ENCODE results near the gene TMEM242.

The TMEM242 gene

DNA sequence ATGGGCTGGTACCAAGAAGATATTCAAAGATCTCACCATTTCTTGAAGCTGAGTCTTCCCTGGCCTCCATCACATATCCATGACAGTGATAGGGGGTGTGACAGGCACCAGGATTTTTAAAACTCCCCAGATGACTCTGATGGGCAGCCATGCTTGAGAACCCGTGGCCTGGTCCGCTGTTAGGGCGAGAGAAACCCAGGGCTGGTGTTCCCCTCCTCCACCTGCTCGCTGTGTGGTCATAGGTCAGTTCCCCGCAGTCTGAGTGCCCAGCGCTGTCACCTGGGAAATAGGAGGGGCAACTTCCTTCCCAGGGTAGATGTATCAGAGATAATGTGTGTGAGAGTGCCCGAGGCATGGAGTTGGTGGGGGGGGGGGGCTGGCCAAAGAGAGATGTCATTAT lies 50.9 kb downstream of the TMEM242 start:
- H3K36me3 ChIP-seq (ENCODE audit: control insufficient read depth, low read length), result no peaks in the 10 kb centered on the region
- no peaks in the 10 kb centered on the region for H3K9me2 ChIP-seq (replicated peaks; ENCODE audit: control insufficient read depth, low read length)
- peaks cover 21% of the 10 kb centered on the region for H3K4me1 ChIP-seq (ENCODE audit: control insufficient read depth, low read length)
- peaks cover 6% of the 10 kb centered on the region; the same call in 1 of the 2 replicates for H3K9me3 ChIP-seq (ENCODE audit: control insufficient read depth, insufficient read depth, low read length)
- peaks cover 2% of the 10 kb centered on the region; the same call in 1 of the 2 replicates for H3K27me3 ChIP-seq (ENCODE audit: control insufficient read depth, low read length)
- H3F3A ChIP-seq (ENCODE audit: control insufficient read depth, insufficient read depth), result no peaks in the 10 kb centered on the region
- H3K79me2 ChIP-seq (ENCODE audit: control insufficient read depth, low read length), result no peaks in the 10 kb centered on the region
- H4K20me1 ChIP-seq (ENCODE audit: control insufficient read depth, insufficient read depth, low read depth, low read length), result no peaks in the 10 kb centered on the region
- no peak overlapping the region for H3K27ac ChIP-seq (ENCODE audit: low read depth, low read length)
- H3K4me3 ChIP-seq (ENCODE audit: low read length), result no peak overlapping the region
- no peak for TF ChIP-seq EZH2phosphoT487 (IDR thresholded peaks at IDR 0.05; ENCODE audit: borderline replicate concordance, low read length)
- TF ChIP-seq, protein P1, sequence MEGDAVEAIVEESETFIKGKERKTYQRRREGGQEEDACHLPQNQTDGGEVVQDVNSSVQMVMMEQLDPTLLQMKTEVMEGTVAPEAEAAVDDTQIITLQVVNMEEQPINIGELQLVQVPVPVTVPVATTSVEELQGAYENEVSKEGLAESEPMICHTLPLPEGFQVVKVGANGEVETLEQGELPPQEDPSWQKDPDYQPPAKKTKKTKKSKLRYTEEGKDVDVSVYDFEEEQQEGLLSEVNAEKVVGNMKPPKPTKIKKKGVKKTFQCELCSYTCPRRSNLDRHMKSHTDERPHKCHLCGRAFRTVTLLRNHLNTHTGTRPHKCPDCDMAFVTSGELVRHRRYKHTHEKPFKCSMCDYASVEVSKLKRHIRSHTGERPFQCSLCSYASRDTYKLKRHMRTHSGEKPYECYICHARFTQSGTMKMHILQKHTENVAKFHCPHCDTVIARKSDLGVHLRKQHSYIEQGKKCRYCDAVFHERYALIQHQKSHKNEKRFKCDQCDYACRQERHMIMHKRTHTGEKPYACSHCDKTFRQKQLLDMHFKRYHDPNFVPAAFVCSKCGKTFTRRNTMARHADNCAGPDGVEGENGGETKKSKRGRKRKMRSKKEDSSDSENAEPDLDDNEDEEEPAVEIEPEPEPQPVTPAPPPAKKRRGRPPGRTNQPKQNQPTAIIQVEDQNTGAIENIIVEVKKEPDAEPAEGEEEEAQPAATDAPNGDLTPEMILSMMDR (IDR thresholded peaks at IDR 0.05; ENCODE audit: low read depth, low read length, poor library complexity, severe bottlenecking), result no peak
- H3K4me2 ChIP-seq (ENCODE audit: low read length), result no peak overlapping the region

DNA sequence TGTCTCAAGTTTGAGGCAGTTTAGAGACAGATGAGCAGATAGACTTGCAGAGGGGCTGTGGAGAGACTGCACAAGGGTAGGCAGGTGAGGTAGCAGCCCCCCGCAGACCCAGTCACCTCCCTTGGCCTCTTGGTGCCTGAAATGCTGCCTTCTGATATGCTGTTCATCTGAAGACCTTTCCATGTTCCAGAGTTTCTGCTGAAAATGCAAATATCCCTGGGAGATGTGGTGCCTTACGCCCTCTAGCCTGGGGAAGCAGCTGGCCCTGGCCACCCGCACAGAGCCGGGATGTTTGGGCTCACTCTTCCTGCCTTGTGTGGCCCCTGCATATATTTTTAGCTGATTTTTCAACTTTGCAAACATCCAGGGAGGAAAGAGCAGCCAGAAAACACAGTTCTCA lies 51.4 kb downstream of the TMEM242 start:
- H3K9me2 ChIP-seq (replicated peaks; ENCODE audit: control insufficient read depth, low read length), result no peaks in the 10 kb centered on the region
- H3K4me3 ChIP-seq (ENCODE audit: low read length), result no peak overlapping the region

DNA sequence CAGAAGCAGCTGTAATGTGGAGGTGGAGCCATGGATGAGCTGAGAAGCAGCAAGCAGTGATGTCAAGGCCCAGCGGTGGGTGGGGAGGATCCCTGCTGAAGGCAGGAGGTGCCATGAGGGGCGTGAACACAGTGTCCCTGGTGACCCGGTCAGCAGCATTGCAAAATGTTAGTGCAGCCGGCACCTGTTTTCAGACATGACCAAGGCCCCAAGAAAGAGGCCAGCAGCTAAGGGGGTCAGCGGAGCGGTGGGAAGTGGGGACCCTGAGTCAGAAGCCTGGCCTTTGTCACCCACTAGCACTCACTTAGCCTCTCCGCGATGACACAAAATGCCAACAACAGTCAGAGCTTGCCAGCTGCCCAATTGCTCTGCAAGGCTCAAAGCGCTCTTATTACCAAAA lies 51.9 kb downstream of the TMEM242 start:
- Histone ChIP-seq H3K79me2 (ENCODE audit: control insufficient read depth, low read length) (no peaks in the 10 kb centered on the region), H3K4me1 (ENCODE audit: control insufficient read depth, low read length) (peaks cover 21% of the 10 kb centered on the region), H4K20me1 (ENCODE audit: control insufficient read depth, insufficient read depth, low read depth, low read length) (no peaks in the 10 kb centered on the region), H3K27ac (ENCODE audit: low read depth, low read length) (no peak overlapping the region), H3K36me3 (ENCODE audit: control insufficient read depth, low read length) (no peaks in the 10 kb centered on the region), H3K9me3 (ENCODE audit: control insufficient read depth, insufficient read depth, low read length) (peaks cover 6% of the 10 kb centered on the region; the same call in 1 of the 2 replicates), H3K4me2 (ENCODE audit: low read length) (no peak overlapping the region), H3F3A (ENCODE audit: control insufficient read depth, insufficient read depth) (no peaks in the 10 kb centered on the region), H3K9me2 (replicated peaks; ENCODE audit: control insufficient read depth, low read length) (no peaks in the 10 kb centered on the region), H3K27me3 (ENCODE audit: control insufficient read depth, low read length) (no peaks in the 10 kb centered on the region; the same call in 1 of the 2 replicates), H3K4me3 (ENCODE audit: low read length) (no peak overlapping the region)
- TF ChIP-seq, protein P1 (IDR thresholded peaks at IDR 0.05; ENCODE audit: low read depth, low read length, poor library complexity, severe bottlenecking), result no peak
- no peak for TF ChIP-seq EZH2phosphoT487 (IDR thresholded peaks at IDR 0.05; ENCODE audit: borderline replicate concordance, low read length)

More for the DNA sequence above, 51.4 kb downstream of the TMEM242 start:
- H3F3A ChIP-seq (ENCODE audit: control insufficient read depth, insufficient read depth), result no peaks in the 10 kb centered on the region
- no peak overlapping the region for H3K4me2 ChIP-seq (ENCODE audit: low read length)
- no peak overlapping the region for H3K27ac ChIP-seq (ENCODE audit: low read depth, low read length)
- no peaks in the 10 kb centered on the region for H4K20me1 ChIP-seq (ENCODE audit: control insufficient read depth, insufficient read depth, low read depth, low read length)
- H3K4me1 ChIP-seq (ENCODE audit: control insufficient read depth, low read length), result peaks cover 21% of the 10 kb centered on the region
- no peaks in the 10 kb centered on the region for H3K36me3 ChIP-seq (ENCODE audit: control insufficient read depth, low read length)
- H3K79me2 ChIP-seq (ENCODE audit: control insufficient read depth, low read length), result no peaks in the 10 kb centered on the region
- H3K27me3 ChIP-seq (ENCODE audit: control insufficient read depth, low read length), result no peaks in the 10 kb centered on the region; the same call in 1 of the 2 replicates
- H3K9me3 ChIP-seq (ENCODE audit: control insufficient read depth, insufficient read depth, low read length), result peaks cover 6% of the 10 kb centered on the region; the same call in 1 of the 2 replicates
- no peak for TF ChIP-seq EZH2phosphoT487 (IDR thresholded peaks at IDR 0.05; ENCODE audit: borderline replicate concordance, low read length)
- TF ChIP-seq, protein P1 (IDR thresholded peaks at IDR 0.05; ENCODE audit: low read depth, low read length, poor library complexity, severe bottlenecking), result no peak

Measured in DOHH2 (cell line).